Measurements from ENCODE around the gene SLC30A7. TPM values are rescaled to one million over a fixed set of nuclear protein-coding genes. Genes with fewer than 3 reads are reported as not detected.
"Not testable (repeated sequence)": the region's sequence is repeated elsewhere in the genome, so short reads cannot be mapped to it uniquely, and the experiment has no call there.

SLC30A7 gene
- total RNA-seq, 4 donors from 2014 or later = 16.1 to 21.6 (median 18.4) TPM

DNA sequence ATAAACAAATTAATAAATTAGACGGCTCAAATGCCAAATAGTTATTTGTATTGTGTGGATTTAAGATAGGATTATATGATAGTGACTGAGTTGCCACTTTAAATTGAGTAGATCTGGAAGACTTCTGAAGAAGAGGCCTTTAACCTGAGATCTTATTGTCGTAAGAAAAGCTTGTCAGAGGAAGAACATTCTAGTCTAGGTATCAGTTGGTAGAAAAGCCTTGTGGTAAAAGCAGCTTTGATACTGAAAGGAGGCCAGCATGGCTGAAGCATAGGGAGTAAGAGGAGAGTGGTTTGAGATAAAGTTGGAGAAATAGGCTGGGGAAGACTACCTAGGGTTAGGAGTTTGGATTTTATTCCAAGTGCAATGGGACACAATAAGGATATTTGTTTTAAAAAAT is 29.1 kb downstream of the SLC30A7 start:
- WGBS, 2 donors = 83 to 85% methylated on average over 2 of the region's 2 CpGs
- DNase-seq (ENCODE audit: low spot score in 2 of 2) = no peak
- H3K4me3 ChIP-seq (ENCODE audit: low read depth, poor library complexity, severe bottlenecking) = no peak overlapping the region
- intact Hi-C loops (cut with DNase I; ENCODE audit: low total_unique reads) = loop anchor here (10.0 kb wide), 2 partner anchors 330 to 360 kb away; no protein-coding TSS in a partner anchor
- TF ChIP-seq POLR2A (IDR thresholded peaks at IDR 0.05) = no peak
- TF ChIP-seq, protein P1, sequence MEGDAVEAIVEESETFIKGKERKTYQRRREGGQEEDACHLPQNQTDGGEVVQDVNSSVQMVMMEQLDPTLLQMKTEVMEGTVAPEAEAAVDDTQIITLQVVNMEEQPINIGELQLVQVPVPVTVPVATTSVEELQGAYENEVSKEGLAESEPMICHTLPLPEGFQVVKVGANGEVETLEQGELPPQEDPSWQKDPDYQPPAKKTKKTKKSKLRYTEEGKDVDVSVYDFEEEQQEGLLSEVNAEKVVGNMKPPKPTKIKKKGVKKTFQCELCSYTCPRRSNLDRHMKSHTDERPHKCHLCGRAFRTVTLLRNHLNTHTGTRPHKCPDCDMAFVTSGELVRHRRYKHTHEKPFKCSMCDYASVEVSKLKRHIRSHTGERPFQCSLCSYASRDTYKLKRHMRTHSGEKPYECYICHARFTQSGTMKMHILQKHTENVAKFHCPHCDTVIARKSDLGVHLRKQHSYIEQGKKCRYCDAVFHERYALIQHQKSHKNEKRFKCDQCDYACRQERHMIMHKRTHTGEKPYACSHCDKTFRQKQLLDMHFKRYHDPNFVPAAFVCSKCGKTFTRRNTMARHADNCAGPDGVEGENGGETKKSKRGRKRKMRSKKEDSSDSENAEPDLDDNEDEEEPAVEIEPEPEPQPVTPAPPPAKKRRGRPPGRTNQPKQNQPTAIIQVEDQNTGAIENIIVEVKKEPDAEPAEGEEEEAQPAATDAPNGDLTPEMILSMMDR (IDR thresholded peaks at IDR 0.05) = no peak

DNA sequence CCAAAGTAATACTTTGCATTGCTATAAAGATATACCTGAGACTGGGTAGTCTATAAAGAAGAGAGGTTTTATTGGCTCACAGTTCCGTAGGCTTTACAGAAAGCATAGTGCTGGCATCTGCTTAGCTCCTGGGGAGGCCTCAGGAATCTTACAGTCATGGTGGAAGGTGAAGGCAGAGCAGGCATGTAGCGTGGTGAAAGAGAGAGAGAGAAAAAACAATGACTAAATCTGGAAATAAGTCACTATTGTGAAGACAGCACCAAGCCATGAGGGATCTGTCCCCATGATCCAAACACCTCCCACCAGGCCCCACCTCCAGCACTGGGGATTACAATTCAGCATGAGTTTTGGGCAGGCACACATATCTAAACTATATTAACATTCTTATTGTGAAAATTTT is 30.4 kb downstream of the SLC30A7 start:
- intact Hi-C loops (cut with DNase I; ENCODE audit: low total_unique reads) = loop anchor here (10.0 kb wide), 2 partner anchors 329 to 359 kb away; no protein-coding TSS in a partner anchor
- no peak for DNase-seq (ENCODE audit: low spot score in 2 of 2)
- no peak for TF ChIP-seq POLR2A (IDR thresholded peaks at IDR 0.05)
- TF ChIP-seq, protein P1 (IDR thresholded peaks at IDR 0.05) = no peak
- no peak overlapping the region for H3K4me3 ChIP-seq (ENCODE audit: low read depth, poor library complexity, severe bottlenecking)
- 96 to 99% methylated on average over 2 of the region's 2 CpGs for WGBS, 2 donors

DNA sequence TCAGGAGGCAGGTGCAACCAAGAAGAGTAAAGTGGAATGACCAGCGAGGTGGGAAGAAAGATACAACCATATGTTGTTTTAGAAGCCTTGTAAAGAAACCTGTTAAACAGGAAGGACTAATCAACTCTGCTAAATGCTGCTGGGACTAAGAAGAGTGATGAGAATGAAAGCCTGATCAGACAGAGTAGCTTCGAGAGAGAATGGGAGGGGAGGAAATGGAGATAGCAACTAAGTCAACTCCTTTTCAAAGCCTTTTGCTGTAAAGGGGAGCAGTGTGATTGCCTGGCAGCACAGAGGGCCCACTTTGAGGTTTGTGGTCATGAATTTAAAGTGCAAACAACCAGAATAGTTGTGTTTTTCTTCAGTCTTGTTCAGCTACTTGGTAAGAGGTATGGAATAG is 31.4 kb downstream of the SLC30A7 start:
- intact Hi-C loops (cut with DNase I; ENCODE audit: low total_unique reads) = loop anchor here (10.0 kb wide), 2 partner anchors 328 to 358 kb away; no protein-coding TSS in a partner anchor

DNA sequence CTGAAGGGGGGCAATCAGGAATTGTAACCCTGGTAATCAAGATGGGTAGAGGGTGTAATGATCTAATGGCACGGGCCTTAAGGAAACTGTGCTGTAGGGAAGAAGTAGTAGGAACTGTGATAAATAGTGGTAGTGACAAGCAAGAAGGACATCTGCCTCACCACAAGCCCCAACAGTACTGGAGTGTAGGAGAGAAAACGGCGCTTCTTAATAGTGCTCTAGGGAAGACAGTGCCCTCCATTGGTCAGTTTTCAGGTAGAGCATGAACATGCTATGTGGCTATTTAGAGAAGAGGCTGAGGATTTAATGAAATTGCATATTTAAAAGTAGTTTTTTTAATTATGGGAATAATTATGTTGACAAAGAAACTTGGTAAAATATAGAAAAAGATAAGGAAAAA is 32.2 kb downstream of the SLC30A7 start:
- intact Hi-C loops (cut with DNase I; ENCODE audit: low total_unique reads) = loop anchor here (10.0 kb wide), 2 partner anchors 327 to 357 kb away; no protein-coding TSS in a partner anchor
- H3K4me3 ChIP-seq (ENCODE audit: low read depth, poor library complexity, severe bottlenecking) = no peak overlapping the region
- WGBS, 2 donors = 83 to 87% methylated on average over 3 of the region's 3 CpGs
- TF ChIP-seq, protein P1 (IDR thresholded peaks at IDR 0.05) = no peak
- no peak for TF ChIP-seq POLR2A (IDR thresholded peaks at IDR 0.05)
- DNase-seq (ENCODE audit: low spot score in 2 of 2) = no peak

More for the DNA sequence above, 31.4 kb downstream of the SLC30A7 start:
- TF ChIP-seq, protein P1 (IDR thresholded peaks at IDR 0.05) = no peak
- TF ChIP-seq POLR2A (IDR thresholded peaks at IDR 0.05) = no peak
- H3K4me3 ChIP-seq (ENCODE audit: low read depth, poor library complexity, severe bottlenecking) = no peak overlapping the region
- no peak for DNase-seq (ENCODE audit: low spot score in 2 of 2)
- 44 to 54% methylated on average over 2 of the region's 2 CpGs for WGBS, 2 donors

DNA sequence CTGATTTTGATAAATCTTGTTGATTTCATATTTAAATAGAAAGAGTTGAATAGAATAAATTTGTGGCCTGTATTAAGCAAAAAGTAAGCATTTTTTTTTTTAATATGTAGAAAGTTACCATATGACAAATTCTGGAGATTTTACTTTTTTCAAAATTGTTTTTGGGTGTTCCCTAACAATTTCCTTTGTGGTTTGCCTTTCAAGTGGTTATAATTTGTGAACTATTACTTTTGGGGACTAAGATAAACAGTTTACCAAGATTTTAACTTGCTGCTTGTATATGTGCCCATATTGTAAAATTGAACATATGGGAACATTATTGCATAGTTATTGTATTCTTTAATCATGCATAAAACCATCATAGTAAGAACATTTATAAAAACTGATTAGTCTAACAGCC is 34.6 kb downstream of the SLC30A7 start:
- no peak for DNase-seq (ENCODE audit: low spot score in 2 of 2)
- no peak for TF ChIP-seq POLR2A (IDR thresholded peaks at IDR 0.05)
- TF ChIP-seq, protein P1 (IDR thresholded peaks at IDR 0.05) = no peak
- H3K4me3 ChIP-seq (ENCODE audit: low read depth, poor library complexity, severe bottlenecking) = no peak overlapping the region
- intact Hi-C loops (cut with DNase I; ENCODE audit: low total_unique reads) = no loop called here

DNA sequence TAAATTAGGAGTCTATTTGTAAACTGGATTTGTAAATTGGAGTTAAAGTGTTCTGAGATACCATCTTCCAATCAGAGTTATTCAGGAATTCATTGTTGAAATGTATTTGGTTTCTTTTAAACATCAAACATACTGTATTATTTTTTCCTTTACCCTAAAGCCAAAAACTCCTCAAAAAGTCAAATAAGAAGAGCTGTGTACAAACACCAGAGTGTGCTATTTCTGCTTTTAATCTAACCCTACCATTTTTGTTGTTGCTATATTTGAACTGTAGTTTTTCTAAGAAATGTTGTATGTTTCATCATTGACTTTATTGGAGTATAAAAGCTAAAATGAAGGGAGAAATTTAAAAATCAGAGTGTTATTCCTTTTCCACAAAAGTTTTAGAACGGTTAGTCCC is 35.8 kb downstream of the SLC30A7 start:
- no peak overlapping the region for H3K4me3 ChIP-seq (ENCODE audit: low read depth, poor library complexity, severe bottlenecking)
- no peak for DNase-seq (ENCODE audit: low spot score in 2 of 2)
- intact Hi-C loops (cut with DNase I; ENCODE audit: low total_unique reads) = no loop called here
- no peak for TF ChIP-seq POLR2A (IDR thresholded peaks at IDR 0.05)
- TF ChIP-seq, protein P1 (IDR thresholded peaks at IDR 0.05) = no peak
- WGBS, 2 donors = 89 to 93% methylated on average over 1 of the region's 1 CpG

DNA sequence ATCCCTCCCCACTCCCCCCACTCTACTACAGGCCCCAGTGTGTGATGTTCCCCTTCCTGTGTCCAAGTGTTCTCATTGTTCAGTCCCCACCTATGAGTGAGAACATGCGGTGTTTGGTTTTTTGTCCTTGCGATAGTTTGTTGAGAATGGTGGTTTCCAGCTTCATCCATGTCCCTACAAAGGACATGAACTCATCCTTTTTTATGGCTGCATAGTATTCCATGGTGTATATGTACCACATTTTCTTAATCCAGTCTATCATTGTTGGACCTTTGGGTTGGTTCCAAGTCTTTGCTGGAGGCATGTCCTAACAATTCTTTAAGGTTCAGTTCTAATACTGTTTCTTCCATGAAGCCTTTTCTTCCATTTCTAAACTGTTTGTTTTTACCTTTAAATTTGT is 37.7 kb downstream of the SLC30A7 start:
- H3K4me3 ChIP-seq (ENCODE audit: low read depth, poor library complexity, severe bottlenecking); DNase-seq (ENCODE audit: low spot score in 2 of 2); intact Hi-C loops (cut with DNase I; ENCODE audit: low total_unique reads): not testable (repeated sequence)
- 100% methylated on average over 2 of the region's 2 CpGs for WGBS, 2 donors

Measured in lower leg skin (tissue), 4 donors.